ENCODE measurements around the gene CACNB2. TPM values are rescaled to one million over a fixed set of nuclear protein-coding genes. Genes with fewer than 3 reads are reported as not detected.

CACNB2 gene
- total and polyA plus RNA-seq, 8 donors = 4.0 to 14.8 (median 11.8) TPM

DNA sequence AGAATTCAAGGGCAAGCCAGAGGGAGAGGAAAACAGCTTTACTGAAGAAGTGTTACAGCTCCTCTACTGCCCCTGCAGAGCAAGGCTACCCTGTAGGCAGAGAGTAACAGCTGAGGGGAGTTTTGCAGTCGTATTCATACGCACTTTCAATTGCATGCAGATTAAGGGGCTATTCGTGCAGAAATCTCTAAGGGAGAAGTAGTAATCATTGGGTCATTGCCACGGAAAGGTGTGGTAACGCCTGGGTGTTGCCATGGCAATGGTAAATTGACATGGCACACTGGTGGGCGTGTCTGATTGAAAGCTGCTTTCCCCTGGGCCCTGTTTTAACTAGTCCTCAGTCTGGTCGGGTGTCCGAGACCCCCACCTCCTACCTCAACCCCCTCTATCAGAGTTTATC lies 284.0 kb downstream of the CACNB2 start:
- DNase-seq = no peak
- Histone ChIP-seq H3K4me1 (no peaks in the 10 kb centered on the region), H3K36me3 (no peaks in the 10 kb centered on the region), H3K9me3 (no peaks in the 10 kb centered on the region), H3K27me3 (no peaks in the 10 kb centered on the region), H3K27ac (no peak overlapping the region), H3K4me3 (no peak overlapping the region)
- intact Hi-C loops (cut with DNase I) = no loop called here
- no peak for ATAC-seq
- TF ChIP-seq, protein P1, sequence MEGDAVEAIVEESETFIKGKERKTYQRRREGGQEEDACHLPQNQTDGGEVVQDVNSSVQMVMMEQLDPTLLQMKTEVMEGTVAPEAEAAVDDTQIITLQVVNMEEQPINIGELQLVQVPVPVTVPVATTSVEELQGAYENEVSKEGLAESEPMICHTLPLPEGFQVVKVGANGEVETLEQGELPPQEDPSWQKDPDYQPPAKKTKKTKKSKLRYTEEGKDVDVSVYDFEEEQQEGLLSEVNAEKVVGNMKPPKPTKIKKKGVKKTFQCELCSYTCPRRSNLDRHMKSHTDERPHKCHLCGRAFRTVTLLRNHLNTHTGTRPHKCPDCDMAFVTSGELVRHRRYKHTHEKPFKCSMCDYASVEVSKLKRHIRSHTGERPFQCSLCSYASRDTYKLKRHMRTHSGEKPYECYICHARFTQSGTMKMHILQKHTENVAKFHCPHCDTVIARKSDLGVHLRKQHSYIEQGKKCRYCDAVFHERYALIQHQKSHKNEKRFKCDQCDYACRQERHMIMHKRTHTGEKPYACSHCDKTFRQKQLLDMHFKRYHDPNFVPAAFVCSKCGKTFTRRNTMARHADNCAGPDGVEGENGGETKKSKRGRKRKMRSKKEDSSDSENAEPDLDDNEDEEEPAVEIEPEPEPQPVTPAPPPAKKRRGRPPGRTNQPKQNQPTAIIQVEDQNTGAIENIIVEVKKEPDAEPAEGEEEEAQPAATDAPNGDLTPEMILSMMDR (IDR thresholded peaks at IDR 0.05) = no peak

DNA sequence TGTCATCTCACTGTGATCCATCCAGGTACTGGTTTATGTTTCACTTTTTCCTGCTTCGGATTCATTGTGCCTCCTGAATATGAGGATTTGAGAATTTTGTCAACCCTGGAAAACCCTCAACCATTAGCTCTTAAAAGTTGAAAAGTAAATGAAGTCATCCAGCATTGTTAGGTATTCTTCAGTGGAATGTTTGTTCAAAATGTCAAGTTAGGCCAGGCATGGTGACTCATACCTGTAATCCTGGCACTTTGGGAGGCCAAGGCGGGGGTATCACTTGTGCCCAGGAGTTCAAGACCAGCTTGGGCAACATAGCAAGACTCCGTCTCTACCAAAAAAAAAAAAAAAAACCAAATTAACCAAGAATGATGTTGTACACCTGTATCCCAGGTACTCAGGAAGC lies 289.1 kb downstream of the CACNB2 start:
- ATAC-seq (peak; percentile 78), DNase-seq (no peak)
- Histone ChIP-seq H3K36me3 (no peaks in the 10 kb centered on the region), H3K27ac (no peak overlapping the region), H3K4me1 (no peaks in the 10 kb centered on the region), H3K4me3 (no peak overlapping the region), H3K9me3 (no peaks in the 10 kb centered on the region), H3K27me3 (no peaks in the 10 kb centered on the region)
- TF ChIP-seq, protein P1 (IDR thresholded peaks at IDR 0.05) = no peak
- intact Hi-C loops (cut with DNase I) = no loop called here

DNA sequence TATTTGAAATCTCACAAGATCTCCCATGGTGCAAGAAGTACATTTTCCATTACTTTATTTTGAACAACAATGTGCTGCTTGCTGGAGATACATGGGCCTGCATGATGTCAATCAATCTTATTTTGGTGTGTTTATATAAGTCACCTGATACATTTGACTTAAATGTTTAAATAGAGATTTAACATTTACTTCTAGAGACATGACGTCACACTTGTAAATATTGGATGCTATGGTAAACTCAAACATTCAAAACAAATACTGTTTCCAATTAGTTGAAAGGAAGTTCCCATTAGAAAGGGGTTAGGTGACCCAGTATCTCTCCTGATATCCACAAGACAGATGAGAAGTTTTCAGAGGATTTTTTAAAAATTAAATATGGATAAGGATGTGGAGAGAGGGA lies 296.7 kb downstream of the CACNB2 start:
- Histone ChIP-seq H3K27ac (no peak overlapping the region), H3K36me3 (no peaks in the 10 kb centered on the region), H3K4me3 (no peak overlapping the region), H3K27me3 (no peaks in the 10 kb centered on the region), H3K4me1 (no peaks in the 10 kb centered on the region), H3K9me3 (no peaks in the 10 kb centered on the region)
- DNase-seq (no peak), ATAC-seq (no peak)
- intact Hi-C loops (cut with DNase I) = no loop called here
- TF ChIP-seq, protein P1 (IDR thresholded peaks at IDR 0.05) = no peak

DNA sequence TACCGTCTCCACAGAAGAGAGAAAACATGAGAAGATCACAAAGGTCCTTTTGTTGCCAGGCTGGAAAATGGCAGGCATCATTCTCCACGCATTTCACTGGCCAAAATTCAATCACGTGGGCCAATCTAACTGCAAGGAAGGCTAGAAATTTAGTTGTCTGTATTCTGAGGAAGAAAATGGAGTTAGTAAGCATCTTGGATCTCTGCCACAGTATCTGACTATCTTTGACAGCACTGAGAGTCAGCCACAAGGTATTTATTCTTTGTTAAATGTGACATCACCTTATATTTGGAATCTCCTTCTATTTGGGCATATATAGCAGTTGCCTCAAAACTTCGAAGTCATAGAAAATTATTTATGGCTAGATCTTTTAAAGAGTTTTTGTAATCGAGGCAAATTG lies 297.3 kb downstream of the CACNB2 start:
- Histone ChIP-seq H3K4me3 (no peak overlapping the region), H3K36me3 (no peaks in the 10 kb centered on the region)
- no peak for DNase-seq

DNA sequence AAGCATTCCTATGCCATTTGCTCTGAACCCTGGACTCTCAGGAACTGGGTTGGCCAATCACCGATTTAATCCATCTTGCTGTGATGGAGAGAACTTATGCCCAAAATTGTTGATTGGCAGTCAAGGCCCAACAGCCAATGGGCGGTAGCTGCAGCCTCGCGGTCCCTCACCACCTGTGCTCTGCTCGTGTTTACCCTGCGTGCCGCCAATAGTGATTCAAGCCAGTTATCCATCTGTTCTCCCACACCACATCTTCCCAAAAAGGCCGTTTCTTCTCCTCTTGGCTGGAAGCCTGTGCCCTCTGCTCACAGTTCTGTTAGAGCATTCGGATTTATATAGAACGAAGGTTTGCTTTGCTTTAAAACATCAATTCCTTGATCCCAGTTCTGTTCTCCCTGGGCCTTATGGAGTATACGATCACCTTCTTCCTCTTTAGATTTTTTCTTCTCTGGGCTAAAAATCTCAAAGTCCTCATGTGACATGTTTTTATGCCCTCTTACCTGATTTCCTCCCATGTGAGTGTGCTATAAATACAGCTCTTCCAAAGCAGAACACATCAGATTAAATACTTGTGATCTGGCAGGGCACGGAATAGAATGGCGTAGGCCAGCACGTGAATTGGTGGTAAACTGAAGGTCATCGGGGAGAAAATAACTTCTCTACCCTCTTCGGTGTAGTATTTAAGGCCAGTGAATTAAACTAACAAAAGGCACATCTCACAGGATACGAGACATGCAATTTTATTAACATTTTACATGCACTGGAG lies 298.3 kb downstream of the CACNB2 start:
- DNase-seq (no peak), ATAC-seq (no peak)
- no peaks in the 10 kb centered on the region for H3K9me3 ChIP-seq
- TF ChIP-seq, protein P1 (IDR thresholded peaks at IDR 0.05) = no peak
- no peak overlapping the region for H3K27ac ChIP-seq
- no peak overlapping the region for H3K4me3 ChIP-seq
- H3K4me1 ChIP-seq = no peaks in the 10 kb centered on the region
- intact Hi-C loops (cut with DNase I) = no loop called here
- H3K27me3 ChIP-seq = no peaks in the 10 kb centered on the region
- no peaks in the 10 kb centered on the region for H3K36me3 ChIP-seq

More for the DNA sequence above, 297.3 kb downstream of the CACNB2 start:
- intact Hi-C loops (cut with DNase I) = no loop called here
- Histone ChIP-seq H3K9me3 (no peaks in the 10 kb centered on the region), H3K27ac (no peak overlapping the region), H3K4me1 (no peaks in the 10 kb centered on the region), H3K27me3 (no peaks in the 10 kb centered on the region)
- no peak for ATAC-seq
- TF ChIP-seq, protein P1 (IDR thresholded peaks at IDR 0.05) = no peak
